ENCODE measurements around the gene TRPM3.
"Not testable (repeated sequence)": the region's sequence is repeated elsewhere in the genome, so short reads cannot be mapped to it uniquely, and the experiment has no call there.

- not testable (repeated sequence) for TF ChIP-seq YY1 (IDR thresholded peaks at IDR 0.05; ENCODE audit: insufficient read depth, insufficient read length); ZNF274 (IDR thresholded peaks at IDR 0.05; ENCODE audit: low read depth, low read length); SUZ12 (IDR thresholded peaks at IDR 0.05; ENCODE audit: extremely low read depth, insufficient read depth, insufficient read length)
Measured at GRCh38 chr9:70724025-70724424, 397.4 kb downstream of the TRPM3 start.

Data from NT2/D1 (cell line).